ENCODE results near the gene TMEM63B. TPM values are rescaled to one million over a fixed set of nuclear protein-coding genes. Genes with fewer than 3 reads are reported as not detected.

TMEM63B gene
- polyA plus RNA-seq, 2 of the 4 experiments (the other 2 are of a cell fraction) = 21.6 to 24.0 TPM

DNA sequence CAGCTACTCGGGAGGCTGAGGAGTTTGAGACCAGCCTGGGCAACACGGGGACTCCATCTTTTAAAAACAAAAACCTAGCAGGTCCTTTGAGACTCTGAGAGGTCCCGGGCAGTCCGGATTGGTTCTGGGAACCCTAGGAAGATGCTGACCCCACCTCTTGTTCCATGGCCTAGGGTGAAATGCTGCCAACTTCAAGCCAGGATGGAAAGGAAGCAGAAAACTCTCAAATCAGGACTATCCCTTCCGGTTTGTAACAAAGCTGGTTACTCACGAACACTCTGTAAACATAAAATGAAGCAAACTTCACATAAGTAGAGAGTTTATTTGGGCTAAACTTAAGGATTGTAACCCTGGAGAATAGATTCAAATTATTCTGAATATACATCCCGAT lies 59.3 kb downstream of the TMEM63B start:
- Histone ChIP-seq H3K9me3 (no peaks in the 10 kb centered on the region), H3K4me2 (no peak overlapping the region), H3K27ac (no peak overlapping the region), H3K4me1 (no peaks in the 10 kb centered on the region), H3K4me3 (no peak overlapping the region)
- no peak for DNase-seq (ENCODE audit: low read depth in 1 of 2, low spot score in 1 of 2)
- no peak for FAIRE-seq
- 67% methylated on average over 7 of the region's 7 CpGs for WGBS (ENCODE audit: missing lambda C conversion rate)
- ChIA-PET POLR2A (no interaction called here), CTCF (interaction anchor here (1.9 to 4.5 kb wide), 3 partner anchors 14 to 48 kb away, joined by 5 to 17 read pairs (median 9); no protein-coding TSS in a partner anchor)
- TF ChIP-seq NPAS2 (CRISPR knock-in tag; IDR thresholded peaks at IDR 0.05; ENCODE audit: borderline replicate concordance) (no peak), KDM5A (IDR thresholded peaks at IDR 0.05) (no peak)
- ATAC-seq = no peak

DNA sequence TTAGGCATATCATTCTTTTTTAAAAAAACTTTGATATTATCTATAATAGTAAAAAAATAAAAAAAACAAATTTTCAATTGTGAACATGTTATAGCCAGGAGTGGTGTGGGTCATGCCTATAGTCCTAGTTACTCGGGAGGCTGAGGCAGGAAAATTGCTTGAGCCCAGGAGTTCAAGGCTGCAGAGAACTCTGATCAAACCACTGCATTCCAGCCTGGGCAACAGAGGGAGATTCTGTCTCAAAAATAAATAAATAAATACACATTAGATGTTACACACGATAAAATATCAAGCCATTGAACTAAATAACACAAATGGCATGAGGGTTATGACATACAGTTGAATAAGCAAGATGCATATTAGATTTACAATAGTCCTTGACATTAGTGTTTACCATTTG lies 61.5 kb downstream of the TMEM63B start:
- ChIA-PET POLR2A (no interaction called here), CTCF (interaction anchor here (0.9 to 4.5 kb wide), 3 partner anchors 12 to 16 kb away, joined by 3 to 17 read pairs (median 3); no protein-coding TSS in a partner anchor)
- no peaks in the 10 kb centered on the region for H3K9me3 ChIP-seq
- H3K4me3 ChIP-seq = no peak overlapping the region
- TF ChIP-seq JUN (IDR thresholded peaks at IDR 0.05) (no peak), EHMT2 (IDR thresholded peaks at IDR 0.05; ENCODE audit: low read depth) (no peak), CBX2 (IDR thresholded peaks at IDR 0.05; ENCODE audit: borderline replicate concordance, low read depth) (no peak), ZNF302 (CRISPR knock-in tag; IDR thresholded peaks at IDR 0.05) (no peak), RNF2 (IDR thresholded peaks at IDR 0.05; ENCODE audit: borderline replicate concordance, low read depth) (no peak), CEBPB (IDR thresholded peaks at IDR 0.05) (no peak), ESRRA (IDR thresholded peaks at IDR 0.05; ENCODE audit: borderline replicate concordance, low read length) (no peak), KDM1A (IDR thresholded peaks at IDR 0.05; ENCODE audit: low read depth) (no peak), RFX5 (IDR thresholded peaks at IDR 0.05) (no peak), NFE2L2 (conservative IDR thresholded peaks at IDR 0.05; ENCODE audit: low read length) (no peak), HEYL (CRISPR knock-in tag; IDR thresholded peaks at IDR 0.05) (no peak), NR3C1 (IDR thresholded peaks at IDR 0.05) (no peak)
- TF ChIP-seq, protein P1, sequence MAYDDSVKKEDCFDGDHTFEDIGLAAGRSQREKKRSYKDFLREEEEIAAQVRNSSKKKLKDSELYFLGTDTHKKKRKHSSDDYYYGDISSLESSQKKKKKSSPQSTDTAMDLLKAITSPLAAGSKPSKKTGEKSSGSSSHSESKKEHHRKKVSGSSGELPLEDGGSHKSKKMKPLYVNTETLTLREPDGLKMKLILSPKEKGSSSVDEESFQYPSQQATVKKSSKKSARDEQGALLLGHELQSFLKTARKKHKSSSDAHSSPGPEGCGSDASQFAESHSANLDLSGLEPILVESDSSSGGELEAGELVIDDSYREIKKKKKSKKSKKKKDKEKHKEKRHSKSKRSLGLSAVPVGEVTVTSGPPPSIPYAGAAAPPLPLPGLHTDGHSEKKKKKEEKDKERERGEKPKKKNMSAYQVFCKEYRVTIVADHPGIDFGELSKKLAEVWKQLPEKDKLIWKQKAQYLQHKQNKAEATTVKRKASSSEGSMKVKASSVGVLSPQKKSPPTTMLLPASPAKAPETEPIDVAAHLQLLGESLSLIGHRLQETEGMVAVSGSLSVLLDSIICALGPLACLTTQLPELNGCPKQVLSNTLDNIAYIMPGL (CRISPR knock-in tag; IDR thresholded peaks at IDR 0.05; ENCODE audit: borderline replicate concordance) = no peak
- TF ChIP-seq, protein P2, sequence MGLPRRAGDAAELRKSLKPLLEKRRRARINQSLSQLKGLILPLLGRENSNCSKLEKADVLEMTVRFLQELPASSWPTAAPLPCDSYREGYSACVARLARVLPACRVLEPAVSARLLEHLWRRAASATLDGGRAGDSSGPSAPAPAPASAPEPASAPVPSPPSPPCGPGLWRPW (IDR thresholded peaks at IDR 0.05) = no peak
- TF ChIP-seq, protein P3, sequence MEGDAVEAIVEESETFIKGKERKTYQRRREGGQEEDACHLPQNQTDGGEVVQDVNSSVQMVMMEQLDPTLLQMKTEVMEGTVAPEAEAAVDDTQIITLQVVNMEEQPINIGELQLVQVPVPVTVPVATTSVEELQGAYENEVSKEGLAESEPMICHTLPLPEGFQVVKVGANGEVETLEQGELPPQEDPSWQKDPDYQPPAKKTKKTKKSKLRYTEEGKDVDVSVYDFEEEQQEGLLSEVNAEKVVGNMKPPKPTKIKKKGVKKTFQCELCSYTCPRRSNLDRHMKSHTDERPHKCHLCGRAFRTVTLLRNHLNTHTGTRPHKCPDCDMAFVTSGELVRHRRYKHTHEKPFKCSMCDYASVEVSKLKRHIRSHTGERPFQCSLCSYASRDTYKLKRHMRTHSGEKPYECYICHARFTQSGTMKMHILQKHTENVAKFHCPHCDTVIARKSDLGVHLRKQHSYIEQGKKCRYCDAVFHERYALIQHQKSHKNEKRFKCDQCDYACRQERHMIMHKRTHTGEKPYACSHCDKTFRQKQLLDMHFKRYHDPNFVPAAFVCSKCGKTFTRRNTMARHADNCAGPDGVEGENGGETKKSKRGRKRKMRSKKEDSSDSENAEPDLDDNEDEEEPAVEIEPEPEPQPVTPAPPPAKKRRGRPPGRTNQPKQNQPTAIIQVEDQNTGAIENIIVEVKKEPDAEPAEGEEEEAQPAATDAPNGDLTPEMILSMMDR (IDR thresholded peaks at IDR 0.05) = no peak
- DNase-seq (ENCODE audit: low read depth in 1 of 2, low spot score in 1 of 2) (no peak), FAIRE-seq (no peak), ATAC-seq (no peak)
- H3K4me1 ChIP-seq = no peaks in the 10 kb centered on the region
- H3K4me2 ChIP-seq = no peak overlapping the region
- 43% methylated on average over 2 of the region's 2 CpGs for WGBS (ENCODE audit: missing lambda C conversion rate)
- H3K27ac ChIP-seq = no peak overlapping the region

DNA sequence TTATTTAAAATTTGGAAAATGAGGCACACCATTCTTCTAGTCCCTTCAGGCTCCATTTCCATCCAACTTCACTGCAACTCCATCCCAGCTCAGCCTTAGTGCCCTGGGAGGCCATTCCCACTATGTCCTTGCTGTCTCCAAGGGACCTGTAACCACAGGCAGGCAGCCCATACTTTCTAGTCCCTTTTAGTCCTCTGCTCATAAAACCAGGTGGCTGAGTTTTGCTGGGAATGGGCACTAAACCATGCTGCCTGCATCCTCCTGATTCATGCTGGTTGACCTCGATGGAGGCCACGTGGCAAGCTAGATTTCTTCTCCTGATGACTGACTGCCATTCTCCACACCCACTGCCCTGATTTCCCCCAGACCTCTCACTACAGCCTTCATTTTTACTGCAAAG lies 61.9 kb downstream of the TMEM63B start:
- FAIRE-seq = no peak

More for the DNA sequence above, 61.9 kb downstream of the TMEM63B start:
- Histone ChIP-seq H3K9me3 (no peaks in the 10 kb centered on the region), H3K4me1 (no peaks in the 10 kb centered on the region), H3K4me2 (no peak overlapping the region), H3K4me3 (no peak overlapping the region), H3K27ac (no peak overlapping the region)
- 21% methylated on average over 2 of the region's 2 CpGs for WGBS (ENCODE audit: missing lambda C conversion rate)
- ChIA-PET POLR2A (interaction anchor here (0.7 kb wide), 1 partner anchor 28 kb away, joined by 4 read pairs; no protein-coding TSS in a partner anchor), CTCF (interaction anchor here (0.8 to 4.5 kb wide), 4 partner anchors 11 to 27 kb away, joined by 3 to 17 read pairs (median 3); partner anchors contain the start of gene MYMX)
- no peak for ATAC-seq
- no peak for DNase-seq (ENCODE audit: low read depth in 1 of 2, low spot score in 1 of 2)
- TF ChIP-seq, protein P4, sequence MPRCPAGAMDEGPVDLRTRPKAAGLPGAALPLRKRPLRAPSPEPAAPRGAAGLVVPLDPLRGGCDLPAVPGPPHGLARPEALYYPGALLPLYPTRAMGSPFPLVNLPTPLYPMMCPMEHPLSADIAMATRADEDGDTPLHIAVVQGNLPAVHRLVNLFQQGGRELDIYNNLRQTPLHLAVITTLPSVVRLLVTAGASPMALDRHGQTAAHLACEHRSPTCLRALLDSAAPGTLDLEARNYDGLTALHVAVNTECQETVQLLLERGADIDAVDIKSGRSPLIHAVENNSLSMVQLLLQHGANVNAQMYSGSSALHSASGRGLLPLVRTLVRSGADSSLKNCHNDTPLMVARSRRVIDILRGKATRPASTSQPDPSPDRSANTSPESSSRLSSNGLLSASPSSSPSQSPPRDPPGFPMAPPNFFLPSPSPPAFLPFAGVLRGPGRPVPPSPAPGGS (IDR thresholded peaks at IDR 0.05) = no peak
- TF ChIP-seq MYC (IDR thresholded peaks at IDR 0.05; ENCODE audit: borderline replicate concordance, low read length) (no peak), GATA3 (IDR thresholded peaks at IDR 0.05; ENCODE audit: borderline replicate concordance) (no peak)
- TF ChIP-seq, protein P5, sequence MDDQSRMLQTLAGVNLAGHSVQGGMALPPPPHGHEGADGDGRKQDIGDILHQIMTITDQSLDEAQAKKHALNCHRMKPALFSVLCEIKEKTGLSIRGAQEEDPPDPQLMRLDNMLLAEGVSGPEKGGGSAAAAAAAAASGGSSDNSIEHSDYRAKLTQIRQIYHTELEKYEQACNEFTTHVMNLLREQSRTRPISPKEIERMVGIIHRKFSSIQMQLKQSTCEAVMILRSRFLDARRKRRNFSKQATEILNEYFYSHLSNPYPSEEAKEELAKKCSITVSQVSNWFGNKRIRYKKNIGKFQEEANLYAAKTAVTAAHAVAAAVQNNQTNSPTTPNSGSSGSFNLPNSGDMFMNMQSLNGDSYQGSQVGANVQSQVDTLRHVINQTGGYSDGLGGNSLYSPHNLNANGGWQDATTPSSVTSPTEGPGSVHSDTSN (IDR thresholded peaks at IDR 0.05) = no peak
